Immature natural killer cell (primary cell): ENCODE measurements around the gene PCBP1. TPM values are rescaled to one million over a fixed set of nuclear protein-coding genes. Genes with fewer than 3 reads are reported as not detected.

ENCODE experiments used
- DNase-seq, 3 donors: peaks; one replicate each; pipeline ENCODE4 v3.0.0; 2022; ENCODE audit warnings: mixed read lengths in 1 of 3
- H3K27ac Mint-ChIP-seq, 6 donors: one replicate each; pipeline ENCODE4 v1.8.0; 2020; ENCODE audit warnings: mixed read lengths in 6 of 6, mild to moderate bottlenecking in 5 of 6, inconsistent platforms in 4 of 6, moderate library complexity in 3 of 6
- H3K27me3 Mint-ChIP-seq, 3 donors: one replicate each; pipeline ENCODE4 v1.8.0; 2020 to 2021; ENCODE audit warnings: low read depth in 3 of 3, mild to moderate bottlenecking in 3 of 3, mixed read lengths in 3 of 3, moderate library complexity in 3 of 3, inconsistent platforms in 1 of 3
- H3K36me3 Mint-ChIP-seq, 3 donors: one replicate each; pipeline ENCODE4 v1.8.0; 2020; ENCODE audit warnings: mixed read lengths in 3 of 3, inconsistent platforms in 2 of 3, mild to moderate bottlenecking in 2 of 3
- H3K4me1 Mint-ChIP-seq, 2 donors: one replicate each; pipeline ENCODE4 v1.8.0; 2020; ENCODE audit warnings: inconsistent platforms in 2 of 2, mild to moderate bottlenecking in 2 of 2, mixed read lengths in 2 of 2, moderate library complexity in 1 of 2
- H3K4me3 Mint-ChIP-seq, 5 donors: one replicate each; pipeline ENCODE4 v1.8.0; 2020; ENCODE audit warnings: mild to moderate bottlenecking in 5 of 5, mixed read lengths in 5 of 5, inconsistent platforms in 3 of 5, moderate library complexity in 3 of 5
- H3K9me3 Mint-ChIP-seq, 6 donors: one replicate each; pipeline ENCODE4 v1.8.0; 2020; ENCODE audit warnings: mild to moderate bottlenecking in 6 of 6, mixed read lengths in 6 of 6, inconsistent platforms in 4 of 6, moderate library complexity in 3 of 6
- polyA plus RNA-seq, 3 donors: library from polyadenylated mRNA; unstranded; fragments of 300-500 nt; fragmentation: Illumina TruSeq; gene quantifications; one replicate each; pipeline ENCODE4 v1.2.3, GENCODE V29; 2021

The PCBP1 gene
- 100 to 1,000 TPM; 184 to 233 (median 232) TPM for polyA plus RNA-seq

GRCh38 chr2:70086838-70087701 lies at the start of gene PCBP1:
Gene PCBP1, plus strand, starts transcription at chr2:70087477. Its CDS starts 267 bp downstream, at chr2:70087744.
- H3K4me1 Mint-ChIP-seq = peaks cover 77% of the 10 kb centered on the region in 2 donors
- H3K27ac Mint-ChIP-seq = peak within 1 kb of the TSS; percentile 99 to 100 (median 100)

GRCh38 chr2:70039366-70039765 lies 47.9 kb upstream of the PCBP1 start:
- H3K4me3 Mint-ChIP-seq = no peak overlapping the region
- H3K4me1 Mint-ChIP-seq = peaks cover 88 to 98% of the 10 kb centered on the region in 2 donors
- peak overlapping the region; percentile 36 to 70 (median 52) for H3K27ac Mint-ChIP-seq
- peaks cover 2 to 6% (median 6%) of the 10 kb centered on the region in 3 donors for H3K27me3 Mint-ChIP-seq
- DNase-seq = no peak
- peaks cover 3 to 12% (median 4%) of the 10 kb centered on the region in 3 donors for H3K36me3 Mint-ChIP-seq
- no peaks in the 10 kb centered on the region for H3K9me3 Mint-ChIP-seq

More at GRCh38 chr2:70086838-70087701, at the start of gene PCBP1:
- peaks cover 24 to 45% (median 41%) of the 10 kb centered on the region in 3 donors for H3K27me3 Mint-ChIP-seq
- H3K36me3 Mint-ChIP-seq = peaks cover 17 to 33% (median 30%) of the 10 kb centered on the region in 3 donors
- H3K9me3 Mint-ChIP-seq = peaks cover 0 to 3% (median 0%) of the 10 kb centered on the region in 6 donors
- peak; percentile 97 to 98 (median 98) for DNase-seq
- peak within 1 kb of the TSS; percentile 97 to 99 (median 99) for H3K4me3 Mint-ChIP-seq

DNA sequence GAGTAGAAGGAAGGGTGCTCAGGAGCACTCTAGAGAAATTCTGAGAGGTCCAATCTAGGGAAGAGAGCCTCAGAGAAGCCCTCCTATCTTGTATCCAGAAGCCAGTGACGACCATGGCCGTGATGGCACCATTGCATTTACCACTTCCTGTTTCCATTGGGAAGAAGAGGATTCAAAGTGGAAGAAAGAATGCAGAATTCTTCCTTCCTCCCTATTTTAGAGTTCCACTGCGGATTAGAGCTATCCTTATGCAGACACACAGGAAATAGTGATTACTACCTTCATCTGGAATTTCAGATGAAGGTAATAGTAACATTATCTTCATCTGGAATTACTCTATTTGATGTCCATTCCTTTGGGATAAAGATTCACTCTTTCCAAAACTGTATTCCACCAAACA lies 45.6 kb upstream of the PCBP1 start:
- Mint-ChIP-seq H3K4me1 (peaks cover 93 to 98% of the 10 kb centered on the region in 2 donors), H3K36me3 (peaks cover 8 to 16% (median 10%) of the 10 kb centered on the region in 3 donors), H3K9me3 (no peaks in the 10 kb centered on the region), H3K27me3 (peaks cover 0 to 6% (median 4%) of the 10 kb centered on the region in 3 donors), H3K27ac (peak overlapping the region; percentile 65 to 95 (median 84)), H3K4me3 (peak overlapping the region in 4 of 5 donors; percentile 11 to 34 (median 28))
- no peak for DNase-seq

DNA sequence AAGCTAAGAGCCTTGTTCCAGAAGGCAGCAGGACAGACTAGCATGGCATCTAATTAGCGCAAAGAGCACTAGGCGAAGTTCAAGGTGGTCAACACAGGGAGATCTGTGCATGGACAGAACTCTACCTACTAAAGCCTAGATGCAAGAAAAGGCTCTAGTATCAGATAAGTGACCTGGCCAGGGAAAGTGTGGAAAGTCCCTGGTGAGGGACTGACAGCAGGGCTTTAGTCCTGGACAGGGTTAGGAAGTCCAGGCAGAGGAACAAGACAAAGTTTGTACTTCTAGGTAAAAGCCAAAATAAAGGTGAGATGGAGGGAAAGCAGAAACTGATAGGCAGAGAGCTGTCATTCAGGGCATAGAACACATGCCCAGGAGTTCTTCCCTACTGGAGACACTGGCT lies 45.0 kb upstream of the PCBP1 start:
- Mint-ChIP-seq H3K9me3 (no peaks in the 10 kb centered on the region), H3K27ac (peak overlapping the region; percentile 88 to 97 (median 92)), H3K4me3 (peak overlapping the region; percentile 49 to 84 (median 68)), H3K27me3 (peaks cover 0 to 6% (median 6%) of the 10 kb centered on the region in 3 donors), H3K36me3 (peaks cover 13 to 20% (median 14%) of the 10 kb centered on the region in 3 donors), H3K4me1 (peaks cover 89 to 97% of the 10 kb centered on the region in 2 donors)
- no peak for DNase-seq

DNA sequence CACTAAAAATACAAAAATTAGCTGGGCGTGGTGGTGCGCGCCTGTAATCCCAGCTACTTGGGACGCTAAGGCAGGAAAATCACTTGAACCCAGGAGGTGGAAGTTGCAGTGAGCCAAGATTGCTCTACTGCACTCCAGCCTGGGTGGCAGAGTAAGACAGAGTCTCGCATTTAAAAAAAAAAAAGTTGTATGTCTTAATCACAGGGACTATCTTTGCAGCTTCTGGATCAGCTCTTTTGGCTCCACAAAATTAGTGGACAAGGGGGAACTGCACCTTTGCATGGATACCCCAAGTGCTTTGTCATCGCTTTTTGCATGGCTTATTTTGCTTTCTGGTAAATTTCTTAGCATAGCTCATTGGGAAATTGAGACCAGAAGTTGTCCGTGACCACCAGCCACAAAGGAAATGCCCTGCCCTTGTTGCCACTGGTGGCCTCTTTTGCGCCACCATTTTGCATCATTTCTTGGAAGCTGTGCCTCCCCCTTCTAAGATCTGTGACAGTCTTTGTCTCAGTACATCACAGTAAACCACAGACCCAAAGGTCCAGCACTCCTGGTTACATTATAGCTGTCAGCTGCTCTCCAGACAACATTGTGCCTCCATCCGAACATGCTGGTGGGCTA lies 43.9 kb upstream of the PCBP1 start:
- peak overlapping the region; percentile 88 to 97 (median 92) for H3K27ac Mint-ChIP-seq
- peaks cover 0 to 6% (median 6%) of the 10 kb centered on the region in 3 donors for H3K27me3 Mint-ChIP-seq
- H3K36me3 Mint-ChIP-seq = peaks cover 12 to 18% (median 16%) of the 10 kb centered on the region in 3 donors
- peak; percentile 75 to 80 (median 80) for DNase-seq
- peaks cover 83 to 90% of the 10 kb centered on the region in 2 donors for H3K4me1 Mint-ChIP-seq
- H3K4me3 Mint-ChIP-seq = peak overlapping the region; percentile 49 to 84 (median 68)
- no peaks in the 10 kb centered on the region for H3K9me3 Mint-ChIP-seq

DNA sequence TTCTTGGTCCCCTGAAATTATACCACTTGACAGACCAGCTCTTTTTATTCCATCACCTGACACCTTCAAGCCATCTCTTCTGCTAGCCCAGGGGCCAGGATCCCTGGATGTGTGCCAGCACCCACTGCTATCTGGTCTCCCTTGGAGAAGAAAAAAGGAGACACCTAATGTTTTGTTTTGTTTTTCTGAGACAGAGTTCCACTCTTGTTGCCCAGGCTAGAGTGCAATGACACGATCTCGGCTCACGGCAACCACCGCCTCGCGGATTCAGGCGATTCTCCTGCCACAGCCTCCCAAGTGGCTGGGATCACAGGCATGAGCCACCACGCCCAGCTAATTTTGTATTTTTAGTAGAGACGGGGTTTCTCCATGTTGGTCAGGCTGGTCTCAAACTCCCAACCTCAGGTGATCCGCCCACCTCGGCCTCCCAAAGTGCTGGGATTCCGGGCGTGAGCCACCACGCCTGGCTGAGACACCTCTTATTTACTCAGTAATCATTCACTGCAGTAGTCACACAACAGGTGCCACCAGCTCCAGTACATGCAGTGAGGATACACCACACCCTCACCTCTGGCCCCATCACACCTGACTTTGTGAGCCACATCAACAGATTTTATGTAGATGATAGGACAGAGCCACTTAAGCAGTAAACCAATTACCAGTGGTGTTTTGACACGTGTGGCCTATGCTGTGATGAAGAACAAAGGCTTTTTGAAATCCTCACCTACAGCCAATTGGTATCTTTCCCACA lies 42.8 kb upstream of the PCBP1 start:
- DNase-seq = peak in 2 of 3 donors; percentile 18 to 31
- peaks cover 74 to 81% of the 10 kb centered on the region in 2 donors for H3K4me1 Mint-ChIP-seq
- H3K27ac Mint-ChIP-seq = peak overlapping the region; percentile 88 to 97 (median 92)
- peaks cover 0 to 6% (median 6%) of the 10 kb centered on the region in 3 donors for H3K27me3 Mint-ChIP-seq
- H3K4me3 Mint-ChIP-seq = peak overlapping the region; percentile 49 to 84 (median 68)
- peaks cover 18 to 21% (median 20%) of the 10 kb centered on the region in 3 donors for H3K36me3 Mint-ChIP-seq
- no peaks in the 10 kb centered on the region for H3K9me3 Mint-ChIP-seq

GRCh38 chr2:70045405-70045804 lies 41.9 kb upstream of the PCBP1 start:
- Mint-ChIP-seq H3K9me3 (no peaks in the 10 kb centered on the region), H3K27ac (peak overlapping the region; percentile 88 to 97 (median 92)), H3K4me3 (peak overlapping the region in 2 of 5 donors; percentile 13 to 57), H3K36me3 (peaks cover 21 to 22% (median 22%) of the 10 kb centered on the region in 3 donors), H3K4me1 (peaks cover 66 to 71% of the 10 kb centered on the region in 2 donors), H3K27me3 (peaks cover 0 to 6% (median 6%) of the 10 kb centered on the region in 3 donors)
- no peak for DNase-seq

GRCh38 chr2:70045932-70046331 lies 41.3 kb upstream of the PCBP1 start:
- H3K9me3 Mint-ChIP-seq = no peaks in the 10 kb centered on the region
- H3K4me1 Mint-ChIP-seq = peaks cover 61 to 66% of the 10 kb centered on the region in 2 donors
- DNase-seq = no peak
- peak overlapping the region in 4 of 5 donors; percentile 24 to 65 (median 33) for H3K4me3 Mint-ChIP-seq
- peaks cover 0 to 6% (median 6%) of the 10 kb centered on the region in 3 donors for H3K27me3 Mint-ChIP-seq
- H3K36me3 Mint-ChIP-seq = peaks cover 22 to 23% (median 22%) of the 10 kb centered on the region in 3 donors
- H3K27ac Mint-ChIP-seq = peak overlapping the region; percentile 88 to 97 (median 92)

DNA sequence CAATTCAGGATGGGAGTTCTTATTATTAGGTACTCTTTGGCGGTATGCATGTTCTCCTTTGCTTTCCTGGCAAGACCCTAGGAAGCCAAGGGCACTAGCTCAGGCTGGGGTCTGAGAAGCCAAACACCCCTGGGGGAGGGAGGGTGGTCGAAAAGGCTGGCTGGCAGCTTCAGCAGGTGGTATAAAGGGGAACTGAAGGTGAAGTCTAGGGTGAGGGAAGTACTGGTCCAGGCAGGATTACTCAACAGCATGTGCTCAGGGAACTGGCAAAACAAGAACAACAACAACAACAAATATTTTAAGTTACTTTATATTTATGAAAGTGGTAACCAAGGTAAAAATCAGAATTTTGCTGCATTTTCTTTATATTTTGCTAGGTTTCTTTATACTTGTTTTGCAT lies 40.7 kb upstream of the PCBP1 start:
- Mint-ChIP-seq H3K27me3 (peaks cover 0 to 6% (median 6%) of the 10 kb centered on the region in 3 donors), H3K4me3 (no peak overlapping the region), H3K36me3 (peaks cover 22 to 29% (median 25%) of the 10 kb centered on the region in 3 donors), H3K9me3 (no peaks in the 10 kb centered on the region), H3K27ac (peak overlapping the region; percentile 88 to 97 (median 92)), H3K4me1 (peaks cover 55 to 60% of the 10 kb centered on the region in 2 donors)
- no peak for DNase-seq

- Mint-ChIP-seq H3K4me1 (peaks cover 46 to 51% of the 10 kb centered on the region in 2 donors), H3K4me3 (no peak overlapping the region), H3K9me3 (no peaks in the 10 kb centered on the region), H3K36me3 (peaks cover 22 to 34% (median 31%) of the 10 kb centered on the region in 3 donors), H3K27ac (peak overlapping the region; percentile 52 to 95 (median 76)), H3K27me3 (peaks cover 0 to 6% (median 6%) of the 10 kb centered on the region in 3 donors)
- DNase-seq = no peak
These were observed 39.8 kb upstream of the PCBP1 start for GRCh38 chr2:70047451-70047850.

DNA sequence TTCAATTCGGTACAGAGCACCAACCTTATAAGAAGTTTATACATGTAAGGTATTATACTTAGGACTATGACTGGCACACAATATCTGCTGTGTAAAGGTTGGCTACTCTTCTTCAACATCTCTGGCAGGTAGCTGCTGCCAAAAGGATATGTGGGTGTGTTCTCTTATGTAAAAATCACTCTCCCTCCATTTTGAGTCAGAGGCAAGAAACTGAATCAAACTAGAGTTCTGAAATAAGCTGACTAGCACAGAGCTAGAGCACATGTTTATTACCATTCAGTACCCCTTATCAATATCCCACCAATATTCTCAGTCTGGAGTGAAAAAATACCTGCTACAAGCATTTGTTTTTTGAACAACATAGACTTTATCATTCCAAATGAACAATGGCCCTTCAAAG lies 38.0 kb upstream of the PCBP1 start:
- Mint-ChIP-seq H3K4me1 (peaks cover 28 to 33% of the 10 kb centered on the region in 2 donors), H3K36me3 (peaks cover 22 to 45% (median 34%) of the 10 kb centered on the region in 3 donors), H3K9me3 (no peaks in the 10 kb centered on the region), H3K4me3 (no peak overlapping the region), H3K27me3 (peaks cover 0 to 5% (median 0%) of the 10 kb centered on the region in 3 donors), H3K27ac (peak overlapping the region in 4 of 6 donors; percentile 43 to 73 (median 66))
- DNase-seq = no peak

DNA sequence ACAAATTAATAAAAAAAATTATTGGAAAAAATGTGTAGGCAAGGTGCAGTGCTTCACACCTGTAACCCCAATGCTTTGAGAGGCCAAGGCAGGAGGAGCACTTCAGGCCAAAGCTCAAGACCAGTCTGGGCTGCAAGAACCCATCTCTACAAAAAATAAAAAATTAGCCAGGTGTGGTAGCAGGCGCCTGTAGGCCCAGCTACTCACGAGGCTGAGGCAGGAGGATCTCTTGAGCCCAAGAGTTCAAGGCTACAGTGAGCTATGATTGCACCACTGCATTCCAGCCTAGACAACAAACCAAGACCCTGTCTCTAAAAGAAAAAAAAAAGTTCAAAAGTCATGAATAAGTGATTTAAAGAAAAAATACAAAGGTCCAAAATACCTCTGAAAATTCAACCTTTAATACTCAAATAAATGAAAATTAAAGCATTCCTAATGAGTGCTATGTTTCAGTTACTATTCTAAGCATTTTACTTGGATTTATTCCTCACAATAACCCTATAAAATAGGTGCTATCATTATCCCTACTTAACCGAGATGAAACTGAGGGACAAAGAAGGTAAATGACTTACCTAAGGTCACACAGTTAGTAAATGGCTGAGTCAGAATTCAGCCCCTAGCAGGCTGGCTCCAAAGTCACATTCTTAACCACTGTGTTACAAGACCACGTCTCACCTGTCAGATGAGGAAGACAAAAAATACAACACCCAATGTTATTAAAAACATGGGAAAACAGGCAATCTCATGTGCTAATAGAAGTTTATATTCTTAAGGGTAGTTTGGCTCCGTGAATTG lies 36.4 kb upstream of the PCBP1 start:
- Mint-ChIP-seq H3K27me3 (peaks cover 0 to 2% (median 0%) of the 10 kb centered on the region in 3 donors), H3K36me3 (peaks cover 25 to 52% (median 42%) of the 10 kb centered on the region in 3 donors), H3K4me3 (no peak overlapping the region), H3K27ac (peak overlapping the region in 2 of 6 donors; percentile 12 to 24), H3K4me1 (peaks cover 12 to 17% of the 10 kb centered on the region in 2 donors), H3K9me3 (no peaks in the 10 kb centered on the region)
- DNase-seq = no peak
